ENCODE data around the gene UTP15.
A peak's percentile ranks its signal among the peaks of the same experiment; 100 is the strongest.

Gene UTP15

GRCh38 chr5:73625372-73625943, 59.9 kb downstream of the UTP15 start:
- DNase-seq = peak in 1 of 2 experiments; percentile 18

- peak in 1 of 2 experiments; percentile 11 for DNase-seq
Observed at GRCh38 chr5:73625944-73626811, 60.6 kb downstream of the UTP15 start, which contains the start of gene ARHGEF28. Gene ARHGEF28, plus strand, starts transcription at chr5:73626196. Its CDS starts 58,656 bp downstream, at chr5:73684852.

- no peak for DNase-seq
Observed at GRCh38 chr5:73626814-73627313, 61.3 kb downstream of the UTP15 start.

GRCh38 chr5:73629456-73629855, 63.9 kb downstream of the UTP15 start:
- DNase-seq = no peak

- no peak for DNase-seq
Observed at GRCh38 chr5:73630765-73631164, 65.2 kb downstream of the UTP15 start.

GRCh38 chr5:73631500-73631899, 66.0 kb downstream of the UTP15 start:
- no peak for DNase-seq

All from Kasumi-1 (cell line).